H9 (cell line): ENCODE results near the gene ABHD16B. TPM values are rescaled to one million over a fixed set of nuclear protein-coding genes. Genes with fewer than 3 reads are reported as not detected.

ENCODE experiments used
- DNase-seq: peaks from one replicate; pipeline ENCODE4 v3.0.0-alpha.2; 2017
- H2AFZ ChIP-seq: one replicate; pipeline ENCODE4 v1.6.1; 2013; ENCODE audit warnings: mild to moderate bottlenecking, low read length, control low read depth, moderate library complexity
- H2AK5ac ChIP-seq: 2 replicates; pipeline ENCODE4 v1.6.1; 2013; ENCODE audit warnings: low read length, control low read depth, mixed read lengths; ENCODE audit not compliant: insufficient read length
- H2BK120ac ChIP-seq: one replicate; pipeline ENCODE4 v1.6.1; 2013; ENCODE audit warnings: low read depth, mild to moderate bottlenecking, low read length, control low read depth, inconsistent platforms; ENCODE audit not compliant: poor library complexity, severe bottlenecking
- H2BK12ac ChIP-seq: 2 replicates; pipeline ENCODE4 v1.6.1; 2013; ENCODE audit warnings: low read length, control low read depth, mixed read lengths, low read depth; ENCODE audit not compliant: insufficient read length
- H2BK15ac ChIP-seq: 2 replicates; pipeline ENCODE4 v1.6.1; 2013; ENCODE audit warnings: low read depth, low read length, control low read depth
- H2BK20ac ChIP-seq: one replicate; pipeline ENCODE4 v1.6.1; 2013; ENCODE audit warnings: low read depth, mild to moderate bottlenecking, low read length, control low read depth, inconsistent platforms; ENCODE audit not compliant: poor library complexity, severe bottlenecking
- H2BK5ac ChIP-seq: 2 replicates; pipeline ENCODE4 v1.6.1; 2013; ENCODE audit warnings: low read length, control low read depth, mixed read lengths; ENCODE audit not compliant: insufficient read length
- H3K14ac ChIP-seq: 2 replicates; pipeline ENCODE4 v1.6.1; 2013; ENCODE audit warnings: low read length, control low read depth; ENCODE audit not compliant: insufficient read depth
- H3K18ac ChIP-seq: 2 replicates; pipeline ENCODE4 v1.6.1; 2013; ENCODE audit warnings: low read depth, mild to moderate bottlenecking, mixed read lengths, low read length, control low read depth; ENCODE audit not compliant: insufficient read length
- H3K23ac ChIP-seq: 2 replicates; pipeline ENCODE4 v1.6.1; 2013; ENCODE audit warnings: low read length, control low read depth, mixed read lengths, low read depth; ENCODE audit not compliant: insufficient read length
- H3K23me2 ChIP-seq: 2 replicates; pipeline ENCODE4 v1.6.1; 2013; ENCODE audit warnings: low read depth, mild to moderate bottlenecking, mixed read lengths, low read length, control low read depth; ENCODE audit not compliant: insufficient read length, poor library complexity, severe bottlenecking
- H3K27ac ChIP-seq: 2 replicates; pipeline ENCODE4 v1.5.1; 2013; ENCODE audit warnings: low read length, control low read depth, mixed read lengths, low read depth; ENCODE audit not compliant: insufficient read length
- H3K27me3 ChIP-seq: 2 replicates; pipeline ENCODE4 v1.6.1; 2013; ENCODE audit warnings: low read length, control low read depth, inconsistent platforms; ENCODE audit not compliant: insufficient read depth
- H3K4ac ChIP-seq: 2 replicates; pipeline ENCODE4 v1.6.1; 2013; ENCODE audit warnings: low read depth, mild to moderate bottlenecking, control low read depth, inconsistent platforms, low read length, moderate library complexity
- H3K4me1 ChIP-seq: 2 replicates; pipeline ENCODE4 v1.6.1; 2013; ENCODE audit warnings: low read length, control low read depth, inconsistent platforms; ENCODE audit not compliant: insufficient read depth
- H3K4me2 ChIP-seq: 2 replicates; pipeline ENCODE4 v1.6.1; 2013; ENCODE audit warnings: low read length, control low read depth, mixed read lengths; ENCODE audit not compliant: insufficient read length, insufficient read depth
- H3K56ac ChIP-seq: 2 replicates; pipeline ENCODE4 v1.6.1; 2013; ENCODE audit warnings: low read depth, mild to moderate bottlenecking, mixed read lengths, low read length, control low read depth; ENCODE audit not compliant: insufficient read length
- H3K79me1 ChIP-seq: 2 replicates; pipeline ENCODE4 v1.6.1; 2013; ENCODE audit warnings: low read depth, mild to moderate bottlenecking, moderate library complexity, low read length, control low read depth, inconsistent platforms; ENCODE audit not compliant: insufficient read depth, poor library complexity, severe bottlenecking
- H3K79me2 ChIP-seq: 2 replicates; pipeline ENCODE4 v1.6.1; 2013; ENCODE audit warnings: low read length, control low read depth, inconsistent platforms; ENCODE audit not compliant: insufficient read depth
- H3K9ac ChIP-seq: 2 replicates; pipeline ENCODE4 v1.6.1; 2013; ENCODE audit warnings: low read length, control low read depth, mixed read lengths; ENCODE audit not compliant: insufficient read length; ENCODE audit errors: extremely low read depth
- H3K9me3 ChIP-seq: one replicate; pipeline ENCODE4 v1.6.1; 2013; ENCODE audit warnings: low read depth, low read length, inconsistent platforms; ENCODE audit not compliant: control insufficient read depth
- H3T11ph ChIP-seq: one replicate; pipeline ENCODE4 v1.6.1; 2013; ENCODE audit warnings: mild to moderate bottlenecking, low read length, control low read depth, inconsistent platforms
- H4K20me1 ChIP-seq: one replicate; pipeline ENCODE4 v1.6.1; 2013; ENCODE audit not compliant: control insufficient read depth, insufficient read length, insufficient read depth
- H4K5ac ChIP-seq: 2 replicates; pipeline ENCODE4 v1.6.1; 2013; ENCODE audit warnings: low read depth, mild to moderate bottlenecking, mixed read lengths, low read length, control low read depth; ENCODE audit not compliant: insufficient read length
- H4K8ac ChIP-seq: replicated peaks from 2 replicates; pipeline ENCODE4 v1.6.1; 2013; ENCODE audit warnings: low read length, control low read depth, mixed read lengths, low read depth; ENCODE audit not compliant: insufficient read length
- H4K91ac ChIP-seq: 2 replicates; pipeline ENCODE4 v1.6.1; 2013; ENCODE audit warnings: low read depth, mild to moderate bottlenecking, moderate library complexity, mixed read lengths, low read length, control low read depth; ENCODE audit not compliant: insufficient read length
- H3K27ac Mint-ChIP-seq, 3 experiments: 2 replicates in 2 of 3; 3 replicates in 1 of 3; pipeline ENCODE4 v1.8.0; 2020 to 2021; ENCODE audit warnings: mixed read lengths in 3 of 3, mild to moderate bottlenecking in 1 of 3, moderate library complexity in 1 of 3
- H3K27me3 Mint-ChIP-seq: 2 replicates; pipeline ENCODE4 v1.8.0; 2021; ENCODE audit warnings: low read depth, mild to moderate bottlenecking, moderate library complexity, mixed read lengths
- H3K36me3 Mint-ChIP-seq, 3 experiments: 2 replicates in 2 of 3; 3 replicates in 1 of 3; pipeline ENCODE4 v1.8.0; 2020 to 2021; ENCODE audit warnings: low read depth in 3 of 3, mixed read lengths in 3 of 3; ENCODE audit not compliant: insufficient read depth in 1 of 3
- H3K4me1 Mint-ChIP-seq, 2 experiments: 2 replicates each; pipeline ENCODE4 v1.8.0; 2020; ENCODE audit warnings: mixed read lengths in 2 of 2
- H3K4me3 Mint-ChIP-seq, 2 experiments: 2 replicates in 1 of 2; 3 replicates in 1 of 2; pipeline ENCODE4 v1.8.0; 2020 to 2021; ENCODE audit warnings: mild to moderate bottlenecking in 2 of 2, mixed read lengths in 2 of 2, moderate library complexity in 1 of 2
- H3K9me3 Mint-ChIP-seq, 2 experiments: 2 replicates in 1 of 2; 3 replicates in 1 of 2; pipeline ENCODE4 v1.8.0; 2020; ENCODE audit warnings: mild to moderate bottlenecking in 2 of 2, mixed read lengths in 2 of 2, moderate library complexity in 1 of 2
- CTCF ChIP-seq: fragments of 200-600 bp; sonication (generic); conservative IDR thresholded peaks from 3 replicates; pipeline ENCODE4 v1.8.0; 2021; ENCODE audit warnings: antibody characterized with exemption, mild to moderate bottlenecking
- WGBS: extraction: QIAGEN DNeasy Blood & Tissue Kit; methylation state at CpG from one replicate; pipeline ENCODE4 v1.1.7; 2013; ENCODE audit warnings: missing lambda C conversion rate, low lambda C conversion rate, mixed read lengths; ENCODE audit not compliant: insufficient read length; ENCODE audit errors: extremely low coverage; 5-methylcytosine and 5-hydroxymethylcytosine counted together
- total RNA-seq: library from RNA; stranded (reverse); gene quantifications from 2 replicates; pipeline ENCODE4 v1.2.1, GENCODE V29; 2021

The ABHD16B gene
- total RNA-seq, 1 experiment from 2014 or later: not detected

- no peak overlapping the region for H4K91ac ChIP-seq
- Mint-ChIP-seq H3K4me1 (peaks cover 15 to 21% of the 10 kb centered on the region in 2 experiments), H3K9me3 (no peaks in the 10 kb centered on the region), H3K4me3 (no peak overlapping the region), H3K27me3 (no peaks in the 10 kb centered on the region), H3K36me3 (peaks cover 0 to 5% (median 5%) of the 10 kb centered on the region in 3 experiments; a peak in 3 of 7 replicates), H3K27ac (peak overlapping the region in 2 of 3 experiments; percentile 22 to 44; a peak in 1 of 7 replicates)
- H3K23ac ChIP-seq: no peak overlapping the region
- H2BK12ac ChIP-seq: no peak overlapping the region
- no peak overlapping the region for H3K27ac ChIP-seq
- no peak overlapping the region for H3K4ac ChIP-seq
- no peak overlapping the region for H2AFZ ChIP-seq
- H3K79me2 ChIP-seq: peaks cover under 1% of the 10 kb centered on the region; the same call in 1 of the 2 replicates
- H4K8ac ChIP-seq: no peak overlapping the region
- H2BK5ac ChIP-seq: no peak overlapping the region
- H3K18ac ChIP-seq: no peak overlapping the region
- peaks cover under 1% of the 10 kb centered on the region for H3K79me1 ChIP-seq
- no peaks in the 10 kb centered on the region for H4K20me1 ChIP-seq
- H3K4me2 ChIP-seq: no peak overlapping the region
- no peak overlapping the region for H2AK5ac ChIP-seq
- no peak overlapping the region for H2BK15ac ChIP-seq
- no CpG with 5 or more reads among the region's 16 CpGs for WGBS
- no peak overlapping the region for H4K5ac ChIP-seq
- TF ChIP-seq CTCF: no peak
- H2BK20ac ChIP-seq: no peak overlapping the region
- H3K27me3 ChIP-seq: no peaks in the 10 kb centered on the region
- no peaks in the 10 kb centered on the region for H3K9me3 ChIP-seq
- no peak overlapping the region for H3K9ac ChIP-seq
- no peak overlapping the region for H2BK120ac ChIP-seq
- H3T11ph ChIP-seq: no peak overlapping the region
- H3K14ac ChIP-seq: no peak overlapping the region
- no peaks in the 10 kb centered on the region for H3K23me2 ChIP-seq
- no peaks in the 10 kb centered on the region for H3K4me1 ChIP-seq
- no peak for DNase-seq
- H3K56ac ChIP-seq: no peak overlapping the region
Observed at GRCh38 chr20:63908008-63908682, 46.8 kb downstream of the ABHD16B start.
